HepG2 (cell line): ENCODE measurements around the gene MT1F.

ENCODE experiments used
- CREB1 ChIP-seq, 2 experiments: fragments of 450-650 bp in 1 of 2; IDR thresholded peaks; 2 replicates each; pipeline ENCODE4 v1.6.1; 2016 to 2017; ENCODE audit warnings: control low read depth in 1 of 2, mild to moderate bottlenecking in 1 of 2, missing compliant biosample characterization in 1 of 2, missing genetic modification characterization in 1 of 2
- ELF1 ChIP-seq: sonication (generic); formaldehyde crosslinking; IDR thresholded peaks from 2 replicates; pipeline ENCODE4 v1.4.0; 2020; ENCODE audit warnings: missing genetic modification reagents
- MXD4 ChIP-seq: IDR thresholded peaks from 2 replicates; pipeline ENCODE4 v1.6.1; 2016; ENCODE audit warnings: mild to moderate bottlenecking, missing biosample characterization, missing genetic modification reagents
- NR2F2 ChIP-seq: IDR thresholded peaks from 2 replicates; pipeline ENCODE4 v1.6.1; 2012; ENCODE audit warnings: low read depth, inconsistent platforms, borderline replicate concordance
- NRL ChIP-seq: sonication (generic); formaldehyde crosslinking; IDR thresholded peaks from 2 replicates; pipeline ENCODE4 v1.5.0; 2020; ENCODE audit warnings: missing genetic modification reagents, mild to moderate bottlenecking, moderate library complexity, borderline replicate concordance
- POLR2AphosphoS5 ChIP-seq: IDR thresholded peaks from 2 replicates; pipeline ENCODE4 v1.6.1; 2012; ENCODE audit warnings: low read depth, low read length
- STAT5B ChIP-seq: sonication (generic); formaldehyde crosslinking; IDR thresholded peaks from 2 replicates; pipeline ENCODE4 v1.4.0; 2020; ENCODE audit warnings: missing genetic modification reagents
- TF ChIP-seq, protein P1 (sequence below): sonication (generic); formaldehyde crosslinking; IDR thresholded peaks from 2 replicates; pipeline ENCODE4 v1.5.0; 2020; ENCODE audit warnings: mild to moderate bottlenecking, missing genetic modification reagents, moderate library complexity
- TF ChIP-seq, protein P2 (sequence below): sonication (generic); formaldehyde crosslinking; IDR thresholded peaks from 2 replicates; pipeline ENCODE4 v1.5.0; 2020; ENCODE audit warnings: missing genetic modification reagents
- TF ChIP-seq, protein P3 (sequence below): sonication (generic); formaldehyde crosslinking; IDR thresholded peaks from 2 replicates; pipeline ENCODE4 v1.5.0; 2020; ENCODE audit warnings: mild to moderate bottlenecking, missing genetic modification reagents
- TF ChIP-seq, protein P4 (sequence below): sonication (generic); formaldehyde crosslinking; IDR thresholded peaks from 2 replicates; pipeline ENCODE4 v1.4.0; 2020; ENCODE audit warnings: missing genetic modification reagents
- TF ChIP-seq, protein P5 (sequence below): sonication (generic); formaldehyde crosslinking; conservative IDR thresholded peaks from 2 replicates; pipeline ENCODE4 v1.4.0; 2020; ENCODE audit warnings: missing genetic modification reagents
- TF ChIP-seq, protein P6 (sequence below): fragments of 450-650 bp; IDR thresholded peaks from 2 replicates; pipeline ENCODE4 v1.6.1; 2017; ENCODE audit warnings: mild to moderate bottlenecking
- TF ChIP-seq, protein P7 (sequence below): sonication (generic); formaldehyde crosslinking; IDR thresholded peaks from 2 replicates; pipeline ENCODE4 v1.9.0; 2021; ENCODE audit warnings: missing genetic modification reagents, borderline replicate concordance

DNA sequence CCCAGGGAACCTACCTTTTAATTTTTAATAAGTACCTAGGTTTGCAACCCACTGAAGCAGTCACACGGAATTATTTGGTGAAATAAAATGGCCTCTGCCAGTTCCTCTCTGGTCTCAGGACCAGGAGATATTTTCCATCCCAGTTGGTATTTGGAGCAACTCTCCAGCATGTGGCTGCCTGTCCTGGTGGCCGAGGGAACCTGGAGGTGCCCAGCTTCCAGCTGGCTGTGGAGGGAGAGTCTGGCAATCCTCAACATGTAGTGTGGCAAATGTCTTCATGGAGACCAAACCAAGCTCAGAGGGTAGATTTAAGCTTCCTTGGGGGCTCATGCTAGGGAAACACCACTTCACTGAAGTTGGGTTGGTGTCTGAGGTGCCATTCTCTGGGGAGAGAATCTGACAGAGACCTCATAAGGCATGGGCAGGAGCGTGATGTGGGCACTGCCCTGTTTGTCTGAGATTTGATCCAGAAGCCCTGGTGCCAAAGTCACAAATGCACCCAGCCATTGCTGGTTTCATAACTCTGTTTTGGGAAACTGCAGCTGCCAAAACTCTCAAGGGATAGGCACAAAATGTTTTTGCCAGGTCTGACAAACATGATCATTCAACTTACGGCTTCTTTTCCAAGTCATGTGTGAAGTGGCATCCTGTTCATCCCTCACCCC lies 27.3 kb downstream of the MT1F start:
- TF ChIP-seq, protein P1, sequence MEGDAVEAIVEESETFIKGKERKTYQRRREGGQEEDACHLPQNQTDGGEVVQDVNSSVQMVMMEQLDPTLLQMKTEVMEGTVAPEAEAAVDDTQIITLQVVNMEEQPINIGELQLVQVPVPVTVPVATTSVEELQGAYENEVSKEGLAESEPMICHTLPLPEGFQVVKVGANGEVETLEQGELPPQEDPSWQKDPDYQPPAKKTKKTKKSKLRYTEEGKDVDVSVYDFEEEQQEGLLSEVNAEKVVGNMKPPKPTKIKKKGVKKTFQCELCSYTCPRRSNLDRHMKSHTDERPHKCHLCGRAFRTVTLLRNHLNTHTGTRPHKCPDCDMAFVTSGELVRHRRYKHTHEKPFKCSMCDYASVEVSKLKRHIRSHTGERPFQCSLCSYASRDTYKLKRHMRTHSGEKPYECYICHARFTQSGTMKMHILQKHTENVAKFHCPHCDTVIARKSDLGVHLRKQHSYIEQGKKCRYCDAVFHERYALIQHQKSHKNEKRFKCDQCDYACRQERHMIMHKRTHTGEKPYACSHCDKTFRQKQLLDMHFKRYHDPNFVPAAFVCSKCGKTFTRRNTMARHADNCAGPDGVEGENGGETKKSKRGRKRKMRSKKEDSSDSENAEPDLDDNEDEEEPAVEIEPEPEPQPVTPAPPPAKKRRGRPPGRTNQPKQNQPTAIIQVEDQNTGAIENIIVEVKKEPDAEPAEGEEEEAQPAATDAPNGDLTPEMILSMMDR (CRISPR knock-in tag) = no peak
- TF ChIP-seq, protein P2, sequence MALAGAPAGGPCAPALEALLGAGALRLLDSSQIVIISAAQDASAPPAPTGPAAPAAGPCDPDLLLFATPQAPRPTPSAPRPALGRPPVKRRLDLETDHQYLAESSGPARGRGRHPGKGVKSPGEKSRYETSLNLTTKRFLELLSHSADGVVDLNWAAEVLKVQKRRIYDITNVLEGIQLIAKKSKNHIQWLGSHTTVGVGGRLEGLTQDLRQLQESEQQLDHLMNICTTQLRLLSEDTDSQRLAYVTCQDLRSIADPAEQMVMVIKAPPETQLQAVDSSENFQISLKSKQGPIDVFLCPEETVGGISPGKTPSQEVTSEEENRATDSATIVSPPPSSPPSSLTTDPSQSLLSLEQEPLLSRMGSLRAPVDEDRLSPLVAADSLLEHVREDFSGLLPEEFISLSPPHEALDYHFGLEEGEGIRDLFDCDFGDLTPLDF (CRISPR knock-in tag) = no peak
- TF ChIP-seq, protein P3, sequence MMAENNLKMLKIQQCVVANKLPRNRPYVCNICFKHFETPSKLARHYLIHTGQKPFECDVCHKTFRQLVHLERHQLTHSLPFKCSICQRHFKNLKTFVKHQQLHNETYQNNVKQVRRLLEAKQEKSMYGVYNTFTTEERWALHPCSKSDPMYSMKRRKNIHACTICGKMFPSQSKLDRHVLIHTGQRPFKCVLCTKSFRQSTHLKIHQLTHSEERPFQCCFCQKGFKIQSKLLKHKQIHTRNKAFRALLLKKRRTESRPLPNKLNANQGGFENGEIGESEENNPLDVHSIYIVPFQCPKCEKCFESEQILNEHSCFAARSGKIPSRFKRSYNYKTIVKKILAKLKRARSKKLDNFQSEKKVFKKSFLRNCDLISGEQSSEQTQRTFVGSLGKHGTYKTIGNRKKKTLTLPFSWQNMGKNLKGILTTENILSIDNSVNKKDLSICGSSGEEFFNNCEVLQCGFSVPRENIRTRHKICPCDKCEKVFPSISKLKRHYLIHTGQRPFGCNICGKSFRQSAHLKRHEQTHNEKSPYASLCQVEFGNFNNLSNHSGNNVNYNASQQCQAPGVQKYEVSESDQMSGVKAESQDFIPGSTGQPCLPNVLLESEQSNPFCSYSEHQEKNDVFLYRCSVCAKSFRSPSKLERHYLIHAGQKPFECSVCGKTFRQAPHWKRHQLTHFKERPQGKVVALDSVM (CRISPR knock-in tag) = no peak
- no peak for TF ChIP-seq CREB1 (IDR thresholded peaks at IDR 0.05)
- TF ChIP-seq CREB1 (CRISPR knock-in tag; IDR thresholded peaks at IDR 0.05) = no peak
- TF ChIP-seq NRL (CRISPR knock-in tag) = no peak
- TF ChIP-seq, protein P4, sequence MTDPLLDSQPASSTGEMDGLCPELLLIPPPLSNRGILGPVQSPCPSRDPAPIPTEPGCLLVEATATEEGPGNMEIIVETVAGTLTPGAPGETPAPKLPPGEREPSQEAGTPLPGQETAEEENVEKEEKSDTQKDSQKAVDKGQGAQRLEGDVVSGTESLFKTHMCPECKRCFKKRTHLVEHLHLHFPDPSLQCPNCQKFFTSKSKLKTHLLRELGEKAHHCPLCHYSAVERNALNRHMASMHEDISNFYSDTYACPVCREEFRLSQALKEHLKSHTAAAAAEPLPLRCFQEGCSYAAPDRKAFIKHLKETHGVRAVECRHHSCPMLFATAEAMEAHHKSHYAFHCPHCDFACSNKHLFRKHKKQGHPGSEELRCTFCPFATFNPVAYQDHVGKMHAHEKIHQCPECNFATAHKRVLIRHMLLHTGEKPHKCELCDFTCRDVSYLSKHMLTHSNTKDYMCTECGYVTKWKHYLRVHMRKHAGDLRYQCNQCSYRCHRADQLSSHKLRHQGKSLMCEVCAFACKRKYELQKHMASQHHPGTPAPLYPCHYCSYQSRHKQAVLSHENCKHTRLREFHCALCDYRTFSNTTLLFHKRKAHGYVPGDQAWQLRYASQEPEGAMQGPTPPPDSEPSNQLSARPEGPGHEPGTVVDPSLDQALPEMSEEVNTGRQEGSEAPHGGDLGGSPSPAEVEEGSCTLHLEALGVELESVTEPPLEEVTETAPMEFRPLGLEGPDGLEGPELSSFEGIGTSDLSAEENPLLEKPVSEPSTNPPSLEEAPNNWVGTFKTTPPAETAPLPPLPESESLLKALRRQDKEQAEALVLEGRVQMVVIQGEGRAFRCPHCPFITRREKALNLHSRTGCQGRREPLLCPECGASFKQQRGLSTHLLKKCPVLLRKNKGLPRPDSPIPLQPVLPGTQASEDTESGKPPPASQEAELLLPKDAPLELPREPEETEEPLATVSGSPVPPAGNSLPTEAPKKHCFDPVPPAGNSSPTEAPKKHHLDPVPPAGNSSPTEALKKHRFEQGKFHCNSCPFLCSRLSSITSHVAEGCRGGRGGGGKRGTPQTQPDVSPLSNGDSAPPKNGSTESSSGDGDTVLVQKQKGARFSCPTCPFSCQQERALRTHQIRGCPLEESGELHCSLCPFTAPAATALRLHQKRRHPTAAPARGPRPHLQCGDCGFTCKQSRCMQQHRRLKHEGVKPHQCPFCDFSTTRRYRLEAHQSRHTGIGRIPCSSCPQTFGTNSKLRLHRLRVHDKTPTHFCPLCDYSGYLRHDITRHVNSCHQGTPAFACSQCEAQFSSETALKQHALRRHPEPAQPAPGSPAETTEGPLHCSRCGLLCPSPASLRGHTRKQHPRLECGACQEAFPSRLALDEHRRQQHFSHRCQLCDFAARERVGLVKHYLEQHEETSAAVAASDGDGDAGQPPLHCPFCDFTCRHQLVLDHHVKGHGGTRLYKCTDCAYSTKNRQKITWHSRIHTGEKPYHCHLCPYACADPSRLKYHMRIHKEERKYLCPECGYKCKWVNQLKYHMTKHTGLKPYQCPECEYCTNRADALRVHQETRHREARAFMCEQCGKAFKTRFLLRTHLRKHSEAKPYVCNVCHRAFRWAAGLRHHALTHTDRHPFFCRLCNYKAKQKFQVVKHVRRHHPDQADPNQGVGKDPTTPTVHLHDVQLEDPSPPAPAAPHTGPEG (CRISPR knock-in tag) = no peak
- no peak for TF ChIP-seq MXD4 (CRISPR knock-in tag)
- TF ChIP-seq NR2F2 = no peak
- no peak for TF ChIP-seq ELF1 (CRISPR knock-in tag)
- TF ChIP-seq, protein P5, sequence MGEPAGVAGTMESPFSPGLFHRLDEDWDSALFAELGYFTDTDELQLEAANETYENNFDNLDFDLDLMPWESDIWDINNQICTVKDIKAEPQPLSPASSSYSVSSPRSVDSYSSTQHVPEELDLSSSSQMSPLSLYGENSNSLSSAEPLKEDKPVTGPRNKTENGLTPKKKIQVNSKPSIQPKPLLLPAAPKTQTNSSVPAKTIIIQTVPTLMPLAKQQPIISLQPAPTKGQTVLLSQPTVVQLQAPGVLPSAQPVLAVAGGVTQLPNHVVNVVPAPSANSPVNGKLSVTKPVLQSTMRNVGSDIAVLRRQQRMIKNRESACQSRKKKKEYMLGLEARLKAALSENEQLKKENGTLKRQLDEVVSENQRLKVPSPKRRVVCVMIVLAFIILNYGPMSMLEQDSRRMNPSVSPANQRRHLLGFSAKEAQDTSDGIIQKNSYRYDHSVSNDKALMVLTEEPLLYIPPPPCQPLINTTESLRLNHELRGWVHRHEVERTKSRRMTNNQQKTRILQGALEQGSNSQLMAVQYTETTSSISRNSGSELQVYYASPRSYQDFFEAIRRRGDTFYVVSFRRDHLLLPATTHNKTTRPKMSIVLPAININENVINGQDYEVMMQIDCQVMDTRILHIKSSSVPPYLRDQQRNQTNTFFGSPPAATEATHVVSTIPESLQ (CRISPR knock-in tag) = no peak
- TF ChIP-seq STAT5B (CRISPR knock-in tag) = no peak
- no peak for TF ChIP-seq POLR2AphosphoS5
- TF ChIP-seq, protein P6, sequence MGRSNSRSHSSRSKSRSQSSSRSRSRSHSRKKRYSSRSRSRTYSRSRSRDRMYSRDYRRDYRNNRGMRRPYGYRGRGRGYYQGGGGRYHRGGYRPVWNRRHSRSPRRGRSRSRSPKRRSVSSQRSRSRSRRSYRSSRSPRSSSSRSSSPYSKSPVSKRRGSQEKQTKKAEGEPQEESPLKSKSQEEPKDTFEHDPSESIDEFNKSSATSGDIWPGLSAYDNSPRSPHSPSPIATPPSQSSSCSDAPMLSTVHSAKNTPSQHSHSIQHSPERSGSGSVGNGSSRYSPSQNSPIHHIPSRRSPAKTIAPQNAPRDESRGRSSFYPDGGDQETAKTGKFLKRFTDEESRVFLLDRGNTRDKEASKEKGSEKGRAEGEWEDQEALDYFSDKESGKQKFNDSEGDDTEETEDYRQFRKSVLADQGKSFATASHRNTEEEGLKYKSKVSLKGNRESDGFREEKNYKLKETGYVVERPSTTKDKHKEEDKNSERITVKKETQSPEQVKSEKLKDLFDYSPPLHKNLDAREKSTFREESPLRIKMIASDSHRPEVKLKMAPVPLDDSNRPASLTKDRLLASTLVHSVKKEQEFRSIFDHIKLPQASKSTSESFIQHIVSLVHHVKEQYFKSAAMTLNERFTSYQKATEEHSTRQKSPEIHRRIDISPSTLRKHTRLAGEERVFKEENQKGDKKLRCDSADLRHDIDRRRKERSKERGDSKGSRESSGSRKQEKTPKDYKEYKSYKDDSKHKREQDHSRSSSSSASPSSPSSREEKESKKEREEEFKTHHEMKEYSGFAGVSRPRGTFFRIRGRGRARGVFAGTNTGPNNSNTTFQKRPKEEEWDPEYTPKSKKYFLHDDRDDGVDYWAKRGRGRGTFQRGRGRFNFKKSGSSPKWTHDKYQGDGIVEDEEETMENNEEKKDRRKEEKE = no peak
- TF ChIP-seq, protein P7, sequence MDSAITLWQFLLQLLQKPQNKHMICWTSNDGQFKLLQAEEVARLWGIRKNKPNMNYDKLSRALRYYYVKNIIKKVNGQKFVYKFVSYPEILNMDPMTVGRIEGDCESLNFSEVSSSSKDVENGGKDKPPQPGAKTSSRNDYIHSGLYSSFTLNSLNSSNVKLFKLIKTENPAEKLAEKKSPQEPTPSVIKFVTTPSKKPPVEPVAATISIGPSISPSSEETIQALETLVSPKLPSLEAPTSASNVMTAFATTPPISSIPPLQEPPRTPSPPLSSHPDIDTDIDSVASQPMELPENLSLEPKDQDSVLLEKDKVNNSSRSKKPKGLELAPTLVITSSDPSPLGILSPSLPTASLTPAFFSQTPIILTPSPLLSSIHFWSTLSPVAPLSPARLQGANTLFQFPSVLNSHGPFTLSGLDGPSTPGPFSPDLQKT (CRISPR knock-in tag) = no peak
